NK-92 (cell line): Measurements from ENCODE around the gene FOS.
"Not testable (repeated sequence)": the region's sequence is repeated elsewhere in the genome, so short reads cannot be mapped to it uniquely, and the experiment has no call there.

Experiments used
- DNase-seq: peaks from one replicate; lab custom pipeline; 2025; ENCODE audit not compliant: unreplicated experiment; lab: John Stamatoyannopoulos, UW

The FOS gene

GRCh38 chr14:75275598-75275997 lies 3.0 kb upstream of the FOS start:
- no peak for DNase-seq

- DNase-seq, result no peak
Observed at GRCh38 chr14:75277008-75277814, 1.4 kb upstream of the FOS start.

- DNase-seq, result no peak
Observed at GRCh38 chr14:75277815-75278421, 710 bp upstream of the FOS start.

- no peak for DNase-seq
Observed at GRCh38 chr14:75279153-75279762, 630 bp downstream of the FOS start.

GRCh38 chr14:75279763-75280290 lies 1.2 kb downstream of the FOS start:
- DNase-seq, result no peak

GRCh38 chr14:75280291-75280830 lies 1.7 kb downstream of the FOS start:
- no peak for DNase-seq

GRCh38 chr14:75280831-75281653 lies 2.4 kb downstream of the FOS start:
- no peak for DNase-seq

- no peak for DNase-seq
Observed at GRCh38 chr14:75281654-75282019, 3.0 kb downstream of the FOS start.

- DNase-seq, result no peak
Observed at GRCh38 chr14:75282170-75282554, 3.5 kb downstream of the FOS start.

- DNase-seq, result not testable (repeated sequence)
Observed at GRCh38 chr14:75282555-75283161, 4.0 kb downstream of the FOS start.

- DNase-seq, result no peak
Observed at GRCh38 chr14:75283162-75283832, 4.7 kb downstream of the FOS start.

- DNase-seq, result no peak
Observed at GRCh38 chr14:75283833-75284563, 5.4 kb downstream of the FOS start.

- DNase-seq, result no peak
Observed at GRCh38 chr14:75285331-75285730, 6.7 kb downstream of the FOS start.

GRCh38 chr14:75286313-75286712 lies 7.7 kb downstream of the FOS start:
- DNase-seq, result no peak

- no peak for DNase-seq
Observed at GRCh38 chr14:75289840-75290388, 11.3 kb downstream of the FOS start.

GRCh38 chr14:75290851-75291250 lies 12.2 kb downstream of the FOS start:
- no peak for DNase-seq

- DNase-seq, result no peak
Observed at GRCh38 chr14:75291331-75291730, 12.7 kb downstream of the FOS start.

- DNase-seq, result no peak
Observed at GRCh38 chr14:75292101-75292563, 13.5 kb downstream of the FOS start.

- no peak for DNase-seq
Observed at GRCh38 chr14:75292886-75293285, 14.3 kb downstream of the FOS start.
